Measurements from ENCODE around the gene MAMSTR.

DNA sequence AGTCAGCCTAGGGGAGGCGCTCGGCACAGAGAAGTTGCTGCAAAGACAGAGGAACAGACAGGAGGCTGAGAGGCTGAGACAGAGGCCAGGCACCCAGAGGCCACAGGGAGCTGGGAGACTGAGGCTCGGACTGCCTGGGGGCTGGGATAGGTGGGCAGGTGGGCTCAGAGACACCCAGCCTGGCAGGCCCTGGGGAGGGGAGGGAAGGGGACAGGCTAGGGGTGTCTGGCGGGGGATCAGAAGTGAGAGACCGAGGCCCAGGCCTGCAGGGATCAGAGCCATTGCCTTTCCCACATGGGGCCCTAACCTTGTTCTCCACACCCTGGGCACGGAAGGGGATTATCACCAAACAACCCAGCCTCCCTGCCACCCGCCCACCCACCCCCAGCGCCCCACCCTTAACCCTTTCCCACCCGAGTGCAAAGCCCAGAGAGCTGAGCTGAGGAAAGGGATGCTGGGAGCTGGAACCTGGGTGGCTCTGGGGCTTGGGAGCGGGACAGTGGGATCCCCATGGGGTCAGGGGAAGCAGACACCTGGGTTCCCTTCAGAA, 48.0 kb downstream of the MAMSTR start:
- TF ChIP-seq, protein P1, sequence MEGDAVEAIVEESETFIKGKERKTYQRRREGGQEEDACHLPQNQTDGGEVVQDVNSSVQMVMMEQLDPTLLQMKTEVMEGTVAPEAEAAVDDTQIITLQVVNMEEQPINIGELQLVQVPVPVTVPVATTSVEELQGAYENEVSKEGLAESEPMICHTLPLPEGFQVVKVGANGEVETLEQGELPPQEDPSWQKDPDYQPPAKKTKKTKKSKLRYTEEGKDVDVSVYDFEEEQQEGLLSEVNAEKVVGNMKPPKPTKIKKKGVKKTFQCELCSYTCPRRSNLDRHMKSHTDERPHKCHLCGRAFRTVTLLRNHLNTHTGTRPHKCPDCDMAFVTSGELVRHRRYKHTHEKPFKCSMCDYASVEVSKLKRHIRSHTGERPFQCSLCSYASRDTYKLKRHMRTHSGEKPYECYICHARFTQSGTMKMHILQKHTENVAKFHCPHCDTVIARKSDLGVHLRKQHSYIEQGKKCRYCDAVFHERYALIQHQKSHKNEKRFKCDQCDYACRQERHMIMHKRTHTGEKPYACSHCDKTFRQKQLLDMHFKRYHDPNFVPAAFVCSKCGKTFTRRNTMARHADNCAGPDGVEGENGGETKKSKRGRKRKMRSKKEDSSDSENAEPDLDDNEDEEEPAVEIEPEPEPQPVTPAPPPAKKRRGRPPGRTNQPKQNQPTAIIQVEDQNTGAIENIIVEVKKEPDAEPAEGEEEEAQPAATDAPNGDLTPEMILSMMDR (IDR thresholded peaks at IDR 0.05; ENCODE audit: low read length) = no peak
- no peak for TF ChIP-seq EZH2 (IDR thresholded peaks at IDR 0.05; ENCODE audit: borderline replicate concordance, low read length)
